HG03571 (cell line): ENCODE data around the gene DMXL1.
"Not testable (repeated sequence)": the region's sequence is repeated elsewhere in the genome, so short reads cannot be mapped to it uniquely, and the experiment has no call there.

ENCODE experiments used
- ATAC-seq: cut with Tn5 transposase; IDR thresholded peaks from one replicate; pipeline ENCODE4 v1.9.1; 2021; ENCODE audit not compliant: unreplicated experiment

Gene DMXL1

GRCh38 chr5:119122474-119122873 is 51.6 kb downstream of the DMXL1 start:
- not testable (repeated sequence) for ATAC-seq

- no peak for ATAC-seq
These were observed 52.4 kb downstream of the DMXL1 start for GRCh38 chr5:119123280-119123679.

GRCh38 chr5:119129770-119130169 is 58.9 kb downstream of the DMXL1 start:
- no peak for ATAC-seq

- ATAC-seq, result no peak
These were observed 60.8 kb downstream of the DMXL1 start for GRCh38 chr5:119131530-119132304.

GRCh38 chr5:119135743-119136142 is 64.9 kb downstream of the DMXL1 start:
- not testable (repeated sequence) for ATAC-seq

- no peak for ATAC-seq
These were observed 65.9 kb downstream of the DMXL1 start for GRCh38 chr5:119136666-119137318.

GRCh38 chr5:119153629-119154028 is 82.7 kb downstream of the DMXL1 start:
- no peak for ATAC-seq

- no peak for ATAC-seq
These were observed 87.3 kb downstream of the DMXL1 start for GRCh38 chr5:119158144-119158543.

- no peak for ATAC-seq
These were observed 90.5 kb downstream of the DMXL1 start for GRCh38 chr5:119161430-119161829.

GRCh38 chr5:119166026-119166425 is 95.1 kb downstream of the DMXL1 start:
- ATAC-seq, result no peak

GRCh38 chr5:119168401-119168800 is 97.5 kb downstream of the DMXL1 start:
- ATAC-seq, result no peak

- ATAC-seq, result no peak
These were observed 100.8 kb downstream of the DMXL1 start for GRCh38 chr5:119171686-119172085.

GRCh38 chr5:119174578-119175163 is 103.8 kb downstream of the DMXL1 start:
- no peak for ATAC-seq

GRCh38 chr5:119176785-119177184 is 105.9 kb downstream of the DMXL1 start:
- no peak for ATAC-seq

GRCh38 chr5:119177226-119177625 is 106.3 kb downstream of the DMXL1 start:
- no peak for ATAC-seq

GRCh38 chr5:119178435-119178834 is 107.5 kb downstream of the DMXL1 start:
- ATAC-seq, result no peak

- ATAC-seq, result no peak
These were observed 109.2 kb downstream of the DMXL1 start for GRCh38 chr5:119179857-119180641.

GRCh38 chr5:119185512-119185911 is 114.6 kb downstream of the DMXL1 start:
- ATAC-seq, result not testable (repeated sequence)

- no peak for ATAC-seq
These were observed 117.1 kb downstream of the DMXL1 start for GRCh38 chr5:119187776-119188529.

GRCh38 chr5:119190470-119191095 is 119.7 kb downstream of the DMXL1 start:
- ATAC-seq, result no peak
